SHP77 (cell line): ENCODE results near the gene NLRC5.
"Not testable (repeated sequence)": the region's sequence is repeated elsewhere in the genome, so short reads cannot be mapped to it uniquely, and the experiment has no call there.

ENCODE experiments used
- DNase-seq, 2 experiments: peaks; one replicate each; lab custom pipeline; 2025; lab: John Stamatoyannopoulos, UW

Gene NLRC5

GRCh38 chr16:57001026-57001679, 11.8 kb downstream of the NLRC5 start:
- DNase-seq, result no peak

GRCh38 chr16:57003439-57004386, 14.4 kb downstream of the NLRC5 start:
- DNase-seq, result no peak

DNA sequence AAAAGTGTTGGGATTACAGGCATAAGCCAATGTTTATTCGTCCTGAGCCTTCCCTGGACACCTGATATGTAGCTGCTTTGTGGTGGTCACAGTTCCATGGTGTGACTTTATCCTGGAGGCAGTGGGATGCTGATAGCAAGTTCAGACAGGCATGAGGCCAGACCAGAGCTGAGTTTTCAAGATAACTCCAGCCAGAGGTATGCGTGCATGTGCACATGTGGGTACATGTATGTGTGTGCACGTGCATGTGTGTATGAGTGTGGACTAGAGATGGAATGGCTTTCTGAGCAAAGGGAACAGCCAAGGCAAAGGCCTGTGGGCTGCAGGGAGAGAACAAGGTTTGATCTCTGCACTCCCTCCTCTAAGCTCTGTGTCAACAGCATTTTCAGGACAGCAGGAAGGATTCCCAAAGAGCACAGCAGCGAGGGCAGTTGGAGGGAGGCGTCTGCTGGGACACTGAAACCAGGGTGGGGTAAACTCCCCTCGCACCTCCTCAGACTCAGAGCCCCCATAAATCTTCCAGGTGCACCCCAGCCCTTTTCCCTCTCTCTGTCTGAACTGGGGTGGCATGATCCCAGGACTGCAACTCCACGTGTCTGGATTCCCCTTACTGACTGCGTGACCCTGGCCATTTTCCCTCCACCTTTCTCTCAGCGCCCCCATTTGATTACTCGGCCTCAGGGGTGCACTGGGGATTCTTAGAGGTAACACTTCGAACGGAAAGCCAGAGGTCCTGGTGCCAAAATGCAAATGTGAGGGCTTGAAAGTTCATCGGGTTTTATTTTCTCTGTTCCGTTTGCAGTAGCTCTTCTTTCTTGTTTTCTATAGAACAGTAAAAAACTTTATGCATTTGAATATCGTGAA, 15.3 kb downstream of the NLRC5 start:
- DNase-seq, result no peak

DNA sequence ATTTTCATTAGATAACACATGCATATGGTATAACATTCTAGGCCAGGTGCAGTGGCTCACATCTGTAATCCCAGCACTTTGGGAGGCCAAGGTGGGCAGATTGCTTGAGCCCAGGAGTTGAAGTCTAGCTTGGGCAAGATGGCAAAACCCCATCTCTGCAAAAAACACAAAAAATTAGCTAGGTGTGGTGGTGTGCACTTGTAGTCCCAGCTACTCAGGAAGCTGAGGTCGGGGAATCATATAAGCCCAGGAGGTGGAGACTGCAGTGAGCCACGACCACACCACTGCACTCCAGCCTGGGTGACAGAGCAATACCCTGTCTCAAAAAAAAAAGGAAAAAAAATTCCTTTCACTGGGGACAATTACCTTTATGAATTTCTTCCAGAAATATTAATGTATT, 16.2 kb downstream of the NLRC5 start:
- DNase-seq, result not testable (repeated sequence)

DNA sequence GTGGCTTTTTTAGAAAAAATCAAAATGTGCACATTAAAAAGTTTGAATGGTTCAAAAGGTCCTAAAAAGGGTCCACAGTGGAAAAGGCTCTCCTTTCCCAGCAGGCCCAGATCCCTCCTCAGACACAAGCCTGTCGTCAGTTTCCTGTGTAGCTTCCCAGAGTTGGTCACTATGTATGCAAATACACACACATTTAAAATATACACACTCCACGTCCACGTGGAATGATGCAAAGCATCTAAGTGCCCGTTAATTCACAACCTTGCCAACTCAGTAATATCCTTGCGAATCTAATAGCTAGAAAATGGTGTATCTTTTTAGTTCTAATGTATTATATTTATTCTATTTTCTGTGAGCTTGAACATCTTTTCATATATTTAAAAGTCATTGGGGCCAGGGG, 17.7 kb downstream of the NLRC5 start:
- DNase-seq, result no peak

GRCh38 chr16:57007530-57007929, 18.2 kb downstream of the NLRC5 start:
- DNase-seq, result no peak

DNA sequence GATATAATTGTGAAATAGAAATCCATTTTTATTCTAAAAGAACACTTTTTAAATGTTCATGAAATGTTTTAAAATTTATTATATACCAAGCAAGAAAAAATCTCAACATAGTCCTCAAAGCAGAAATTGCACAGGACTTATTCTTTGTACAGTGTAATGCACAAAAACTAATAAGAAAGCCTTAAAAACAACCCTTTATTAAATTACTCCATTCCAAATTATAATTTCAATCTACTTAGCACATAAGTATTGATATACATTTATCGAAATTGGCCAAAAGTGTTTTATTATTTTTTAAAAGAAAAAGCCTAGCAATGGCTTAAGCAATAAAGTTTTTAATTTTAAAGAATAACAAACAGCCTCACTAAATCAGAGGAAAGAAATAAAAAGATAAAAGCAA, 19.1 kb downstream of the NLRC5 start:
- DNase-seq, result no peak

- DNase-seq, result no peak
Measured at GRCh38 chr16:57009643-57010170, 20.4 kb downstream of the NLRC5 start.

DNA sequence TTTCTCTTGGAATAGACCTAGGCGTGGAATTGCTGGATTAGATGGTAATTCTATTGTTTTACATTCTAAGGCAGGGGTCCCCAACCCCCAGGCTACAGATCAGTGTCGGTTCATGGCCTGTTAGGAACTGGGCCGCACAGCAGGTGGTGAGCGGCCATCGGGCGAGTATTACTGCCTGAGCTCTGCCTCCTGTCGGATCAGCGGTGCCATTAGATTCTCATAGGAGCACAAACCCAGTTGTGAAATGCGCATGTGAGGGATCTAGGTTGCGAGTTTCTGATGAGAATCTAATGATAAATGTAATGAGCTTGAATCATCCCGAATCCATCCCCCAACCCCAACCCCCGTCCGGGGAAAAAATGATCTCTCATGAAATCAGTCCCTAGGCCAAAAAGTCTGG, 23.0 kb downstream of the NLRC5 start:
- no peak for DNase-seq

DNA sequence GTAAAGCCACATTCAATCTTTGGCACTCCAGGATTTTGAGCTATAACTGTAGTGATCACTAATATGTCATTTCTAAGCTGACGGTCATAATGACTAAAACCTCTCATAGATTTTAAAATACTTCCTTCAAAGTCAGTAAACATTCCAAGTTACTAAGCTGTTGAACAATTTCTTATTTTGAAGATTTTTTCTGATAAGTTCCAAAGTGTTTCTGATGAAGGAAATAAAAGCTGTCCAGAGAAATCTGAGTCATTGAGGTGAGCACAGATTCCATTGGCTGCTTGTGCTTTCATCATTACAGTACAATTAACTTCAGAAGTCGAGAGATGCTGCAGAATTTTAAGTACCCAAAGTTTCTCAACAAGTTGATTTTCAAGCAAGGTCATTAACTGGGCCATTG, 23.9 kb downstream of the NLRC5 start:
- DNase-seq, result no peak

DNA sequence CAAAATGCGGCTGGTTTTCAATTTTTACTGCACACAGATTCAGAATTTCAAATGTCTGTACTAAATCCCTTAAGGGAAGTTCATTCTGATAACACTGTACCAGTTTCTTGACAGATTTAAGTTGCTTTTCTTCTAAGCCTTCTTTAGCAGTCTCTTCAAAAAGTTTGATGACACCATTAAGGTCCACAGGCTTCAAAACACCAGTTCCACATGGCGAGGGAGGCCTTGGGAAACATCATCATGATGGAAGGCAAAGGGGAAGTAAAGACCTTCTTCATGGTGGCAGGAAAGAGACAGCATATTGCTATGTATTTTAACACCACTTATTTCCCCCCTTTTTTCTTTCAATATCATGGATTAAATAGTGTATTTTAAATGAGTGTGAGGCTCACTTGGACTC, 24.5 kb downstream of the NLRC5 start:
- no peak for DNase-seq

DNA sequence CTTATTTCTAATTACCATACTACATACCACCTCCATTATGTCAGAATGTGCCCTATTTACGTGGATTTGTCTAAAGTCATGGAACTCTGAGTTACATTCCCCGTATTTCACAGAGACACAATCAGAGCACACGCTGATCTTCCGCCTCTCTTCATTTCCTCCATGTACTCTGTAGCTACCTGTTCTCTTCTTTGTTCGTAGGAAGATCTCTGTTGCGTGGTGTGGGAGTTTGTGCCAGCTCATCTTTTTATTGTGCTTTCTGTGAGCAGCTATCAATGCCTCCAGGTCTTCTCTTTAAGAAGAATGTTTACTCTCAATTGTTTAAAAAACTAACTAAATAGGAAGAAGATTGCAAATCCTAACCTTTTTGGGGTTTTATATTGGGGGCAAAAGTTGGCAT, 26.9 kb downstream of the NLRC5 start:
- no peak for DNase-seq

GRCh38 chr16:57016831-57017230, 27.5 kb downstream of the NLRC5 start:
- DNase-seq, result no peak

GRCh38 chr16:57017251-57017650, 27.9 kb downstream of the NLRC5 start:
- no peak for DNase-seq

- no peak for DNase-seq
Measured at GRCh38 chr16:57019746-57020145, 30.4 kb downstream of the NLRC5 start.

GRCh38 chr16:57020651-57021050, 31.3 kb downstream of the NLRC5 start:
- no peak for DNase-seq

GRCh38 chr16:57021757-57022156, 32.4 kb downstream of the NLRC5 start:
- no peak for DNase-seq

DNA sequence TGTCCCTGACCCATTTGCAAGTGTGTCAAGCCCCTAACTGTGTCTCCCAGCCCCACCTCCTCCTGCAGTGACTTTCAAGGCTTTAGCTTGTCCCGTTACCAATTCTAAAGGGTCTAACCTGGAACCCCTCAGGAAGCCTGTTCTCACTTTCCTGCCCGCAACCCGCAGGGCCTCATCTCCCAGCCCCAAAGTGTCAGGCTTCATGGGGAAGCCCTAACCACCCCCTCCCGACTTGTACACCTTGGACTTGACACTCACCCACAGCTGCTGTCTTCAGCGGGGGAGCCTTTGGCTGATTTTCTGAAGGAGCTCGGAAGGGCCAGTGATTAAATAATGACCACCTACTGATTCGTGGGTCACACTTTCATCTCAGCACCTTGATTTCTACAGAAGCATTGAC, 33.1 kb downstream of the NLRC5 start:
- no peak for DNase-seq

- DNase-seq, result no peak
Measured at GRCh38 chr16:57023541-57024249, 34.3 kb downstream of the NLRC5 start.

- no peak for DNase-seq
Measured at GRCh38 chr16:57024894-57025680, 35.7 kb downstream of the NLRC5 start.
